Umbilical cord (tissue), 2 donors: ENCODE data around the gene VSTM2B. TPM values are rescaled to one million over a fixed set of nuclear protein-coding genes. Genes with fewer than 3 reads are reported as not detected.
"Not testable (repeated sequence)": the region's sequence is repeated elsewhere in the genome, so short reads cannot be mapped to it uniquely, and the experiment has no call there.

ENCODE experiments used
- DNase-seq: peaks from one replicate; pipeline ENCODE4 v3.0.0-alpha.2; 2015; ENCODE audit warnings: low spot score
- total RNA-seq: library from RNA; depleted of rRNA; stranded (reverse); fragments of >200 nt; gene quantifications from one replicate; pipeline ENCODE4 v1.2.3, GENCODE V29; 2014; ENCODE audit warnings: low replicate concordance; ENCODE audit not compliant: insufficient read depth

The VSTM2B gene
- total RNA-seq, 1 donor from 2014 or later, result not detected

DNA sequence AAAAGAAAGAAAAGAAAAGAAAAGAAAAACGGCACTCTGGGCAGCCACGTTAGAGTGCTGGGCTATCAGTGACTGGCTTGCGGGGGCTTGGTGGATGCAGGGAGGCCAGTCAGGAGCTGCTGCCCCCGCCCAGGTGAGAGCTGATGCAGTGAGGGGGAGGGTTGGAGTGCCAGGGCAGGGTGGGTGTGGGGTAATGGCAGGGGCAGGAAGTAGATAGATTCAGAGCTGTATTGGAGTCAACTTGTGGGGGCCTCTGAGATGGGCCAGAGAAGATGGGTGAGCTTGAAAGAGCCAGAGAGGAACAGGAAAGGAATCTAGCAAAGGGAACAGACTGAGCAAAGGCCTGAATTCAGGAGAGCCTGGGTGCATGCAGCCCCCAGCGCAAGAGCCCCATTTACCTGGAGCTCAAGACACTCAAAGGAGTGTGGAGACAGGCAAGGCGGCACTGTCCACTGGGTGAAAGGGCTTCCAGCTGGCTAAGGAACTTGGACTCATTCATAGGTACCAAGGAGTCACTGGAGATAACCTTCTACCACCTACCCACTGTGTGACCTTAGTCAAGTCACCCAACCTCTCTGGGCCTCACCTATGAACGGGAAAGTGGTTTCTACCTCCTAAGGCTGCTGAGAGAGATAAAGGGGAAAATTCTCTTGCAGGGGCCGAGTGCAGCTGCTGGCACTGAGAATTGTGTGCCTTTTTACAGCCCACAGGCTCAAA lies 20.2 kb downstream of the VSTM2B start:
- DNase-seq, result no peak

DNA sequence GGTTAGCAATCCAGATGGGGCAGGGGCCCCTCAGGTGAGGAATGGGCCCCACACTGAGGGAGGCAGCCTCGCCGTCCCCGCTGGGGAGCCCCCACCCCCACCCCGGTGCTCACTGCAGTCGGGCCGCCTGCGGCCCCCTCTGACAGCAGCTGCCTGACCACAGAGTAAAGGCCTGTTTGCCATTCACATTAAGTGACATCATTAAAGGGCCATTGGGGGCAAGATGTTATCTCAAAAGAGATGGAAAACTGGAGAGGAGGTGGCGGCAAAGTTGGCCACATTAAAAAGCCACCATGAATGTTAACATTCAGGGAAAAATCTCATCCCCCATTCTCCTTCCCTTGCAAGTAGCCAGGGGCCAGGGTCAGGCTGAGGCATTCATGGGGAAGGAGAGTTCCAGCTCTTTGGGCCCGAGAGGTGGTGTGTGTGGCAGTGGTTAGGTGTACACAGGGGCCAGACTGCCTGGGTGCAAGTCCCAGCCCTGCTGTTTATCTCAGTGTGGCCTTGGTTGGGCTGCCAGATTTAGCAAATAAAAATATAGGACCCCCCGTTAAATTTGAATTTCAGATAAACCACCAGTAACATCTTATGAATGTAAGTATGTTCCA lies 20.9 kb downstream of the VSTM2B start:
- no peak for DNase-seq

DNA sequence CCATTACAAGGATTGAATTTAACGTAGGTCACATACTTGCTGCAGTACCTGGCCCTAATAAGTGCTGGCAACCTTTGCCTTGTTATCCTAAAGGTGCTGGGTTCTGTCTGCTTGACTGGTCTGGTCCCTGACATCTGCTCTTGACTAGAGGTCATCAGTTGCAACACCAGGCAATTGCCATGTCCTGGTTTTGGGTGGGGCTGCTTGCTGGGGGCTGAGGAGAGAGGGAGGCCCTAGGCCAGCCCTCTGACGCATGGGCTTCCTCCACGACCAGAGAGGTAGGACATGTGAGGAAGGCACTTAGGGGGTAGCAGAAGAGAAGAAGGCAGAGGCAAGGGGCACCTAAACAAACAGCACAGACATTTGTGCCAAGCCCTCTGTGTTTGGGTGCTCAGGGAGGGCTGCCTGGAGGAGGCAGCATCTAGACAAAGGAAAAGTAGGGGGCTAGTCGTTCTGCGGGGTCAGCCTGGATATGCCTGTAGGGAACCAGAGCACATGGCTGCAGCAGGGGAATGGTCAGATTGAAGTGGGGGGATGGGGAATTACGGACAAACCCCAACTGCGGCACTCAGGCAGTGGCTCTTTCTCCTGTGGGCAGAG lies 21.7 kb downstream of the VSTM2B start:
- no peak for DNase-seq

GRCh38 chr19:29547981-29548380 lies 22.2 kb downstream of the VSTM2B start:
- DNase-seq, result no peak

DNA sequence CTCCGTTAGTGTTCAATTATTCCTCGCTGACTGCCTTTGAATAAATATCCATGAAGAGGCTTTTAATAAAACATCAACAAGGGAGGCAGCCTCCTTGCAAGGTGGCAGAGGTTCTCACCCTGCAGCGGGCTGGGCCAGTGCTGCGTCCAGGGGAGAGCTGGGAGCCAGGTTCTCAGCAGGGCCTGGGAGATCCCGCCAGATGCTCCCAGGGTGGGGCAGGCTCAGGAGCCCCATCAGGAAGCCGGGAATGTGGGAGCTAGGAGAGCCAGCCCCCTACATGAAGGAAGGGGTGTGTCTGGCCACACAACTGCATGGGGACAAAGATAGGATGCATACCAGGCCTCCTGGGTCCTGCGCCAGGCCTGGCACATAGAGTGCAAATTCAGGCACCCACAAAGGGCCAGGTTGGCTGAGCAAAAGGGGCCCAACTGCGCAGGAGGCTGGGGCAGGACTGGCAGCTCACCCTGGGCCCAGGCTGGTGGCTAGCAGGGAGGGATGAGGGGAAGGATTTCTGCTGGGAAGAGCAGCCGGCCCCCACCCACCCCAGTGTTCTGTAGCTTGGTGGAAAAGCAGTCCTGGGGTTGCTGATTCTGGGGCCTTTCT lies 22.8 kb downstream of the VSTM2B start:
- DNase-seq, result no peak

DNA sequence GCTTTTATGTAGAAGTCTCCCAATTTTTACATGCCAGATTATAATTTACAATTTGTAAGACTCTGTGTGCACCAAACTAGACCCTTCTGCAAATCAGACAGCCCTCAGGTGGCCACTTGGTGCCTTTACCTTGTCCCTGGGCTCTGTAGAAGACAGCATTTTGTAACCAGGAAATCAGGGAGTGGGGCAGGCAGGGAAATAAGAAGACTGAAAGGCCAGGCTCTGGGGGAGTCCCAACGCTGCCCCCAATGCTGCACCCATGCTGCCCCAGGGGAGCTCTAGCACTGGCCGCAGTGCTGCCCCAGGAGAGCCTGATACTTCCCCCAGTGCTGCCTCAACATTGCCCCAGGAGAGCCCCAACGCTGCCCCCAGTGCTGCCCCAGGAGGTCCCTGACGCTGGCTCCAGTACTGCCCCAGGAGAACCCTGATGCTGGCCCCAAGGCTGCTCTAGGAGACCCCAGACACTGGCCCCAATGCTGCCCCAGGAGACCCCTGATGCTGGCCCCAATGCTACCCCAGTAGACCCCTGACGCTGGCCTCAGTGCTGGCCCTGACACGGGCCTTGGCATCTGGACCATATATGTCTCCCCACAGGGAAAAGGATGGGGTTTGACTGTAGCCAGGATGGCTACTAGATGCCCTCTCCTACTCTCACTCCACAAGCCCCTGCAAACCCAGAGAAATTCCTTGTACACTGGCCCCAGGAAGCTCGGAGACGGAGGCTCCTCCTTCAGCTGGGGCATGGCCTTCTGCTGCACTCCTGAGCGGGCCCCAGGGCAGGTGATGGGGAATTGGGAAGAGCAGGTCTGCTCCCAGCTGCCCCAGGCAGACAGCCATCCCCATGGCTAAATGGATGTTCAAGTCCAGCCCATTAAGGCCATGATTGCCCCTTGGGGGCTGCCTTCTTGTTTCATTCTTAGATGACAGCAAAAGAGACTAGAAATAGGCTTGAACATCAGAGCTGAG lies 23.6 kb downstream of the VSTM2B start:
- DNase-seq, result no peak

GRCh38 chr19:29550896-29551295 lies 25.1 kb downstream of the VSTM2B start:
- no peak for DNase-seq

DNA sequence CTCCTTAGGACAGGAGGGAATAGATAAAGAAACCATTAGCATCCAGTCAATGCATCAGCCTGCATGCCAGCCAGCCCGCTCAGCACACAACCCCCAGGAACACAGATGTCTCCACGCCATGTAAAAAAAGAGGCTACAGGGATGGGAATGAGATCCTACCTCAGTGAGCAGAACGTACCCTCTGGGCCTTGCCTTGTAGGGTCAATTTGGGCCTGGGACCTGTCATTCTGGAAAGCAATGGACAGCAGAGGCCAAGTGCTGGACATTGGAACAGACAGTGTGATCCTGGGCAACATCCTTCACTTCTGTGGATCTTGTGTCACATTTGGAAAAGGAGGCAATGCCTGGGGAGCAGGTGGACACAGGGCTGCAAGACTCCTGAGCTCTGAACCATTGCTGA lies 26.0 kb downstream of the VSTM2B start:
- DNase-seq, result no peak

- DNase-seq, result no peak
Measured at GRCh38 chr19:29552454-29553280, 26.9 kb downstream of the VSTM2B start.

DNA sequence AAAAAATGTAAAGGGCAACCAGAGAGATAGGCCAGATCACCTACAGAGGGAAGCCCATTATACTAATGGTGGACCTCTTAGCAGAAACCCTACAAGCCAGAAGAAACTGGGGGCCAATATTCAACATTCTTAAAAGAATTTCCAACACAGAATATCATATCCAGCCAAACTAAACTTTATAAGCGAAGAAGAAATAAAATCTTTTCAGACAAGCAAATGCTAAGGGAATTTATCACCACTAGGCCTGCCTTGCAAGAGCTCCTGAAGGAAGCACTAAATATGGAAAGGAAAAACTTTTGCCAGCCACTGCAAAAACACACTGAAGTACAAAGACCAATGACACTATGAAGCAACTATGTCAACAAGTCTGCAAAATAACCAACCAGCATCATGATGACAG lies 28.4 kb downstream of the VSTM2B start:
- DNase-seq, result no peak

GRCh38 chr19:29559110-29559509 lies 33.3 kb downstream of the VSTM2B start:
- not testable (repeated sequence) for DNase-seq

DNA sequence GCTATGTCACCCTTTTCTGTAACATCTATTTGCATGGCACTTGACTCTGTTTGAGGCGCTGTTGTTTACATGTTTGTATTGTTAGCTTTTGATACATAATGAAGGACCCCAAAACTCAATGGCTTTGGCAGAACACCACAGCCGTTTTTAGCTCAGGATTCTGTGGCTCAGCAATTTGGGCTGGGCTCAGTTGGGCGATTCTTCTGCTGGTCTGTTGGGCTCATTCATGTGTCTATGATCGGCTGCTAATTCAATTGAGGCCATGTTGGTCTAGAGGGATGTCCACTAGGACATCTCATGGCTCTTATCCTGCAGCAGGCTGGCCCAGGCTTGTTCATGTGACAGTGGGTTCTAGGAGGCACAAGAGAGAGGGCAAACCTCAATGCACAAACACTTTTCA lies 33.9 kb downstream of the VSTM2B start:
- no peak for DNase-seq

DNA sequence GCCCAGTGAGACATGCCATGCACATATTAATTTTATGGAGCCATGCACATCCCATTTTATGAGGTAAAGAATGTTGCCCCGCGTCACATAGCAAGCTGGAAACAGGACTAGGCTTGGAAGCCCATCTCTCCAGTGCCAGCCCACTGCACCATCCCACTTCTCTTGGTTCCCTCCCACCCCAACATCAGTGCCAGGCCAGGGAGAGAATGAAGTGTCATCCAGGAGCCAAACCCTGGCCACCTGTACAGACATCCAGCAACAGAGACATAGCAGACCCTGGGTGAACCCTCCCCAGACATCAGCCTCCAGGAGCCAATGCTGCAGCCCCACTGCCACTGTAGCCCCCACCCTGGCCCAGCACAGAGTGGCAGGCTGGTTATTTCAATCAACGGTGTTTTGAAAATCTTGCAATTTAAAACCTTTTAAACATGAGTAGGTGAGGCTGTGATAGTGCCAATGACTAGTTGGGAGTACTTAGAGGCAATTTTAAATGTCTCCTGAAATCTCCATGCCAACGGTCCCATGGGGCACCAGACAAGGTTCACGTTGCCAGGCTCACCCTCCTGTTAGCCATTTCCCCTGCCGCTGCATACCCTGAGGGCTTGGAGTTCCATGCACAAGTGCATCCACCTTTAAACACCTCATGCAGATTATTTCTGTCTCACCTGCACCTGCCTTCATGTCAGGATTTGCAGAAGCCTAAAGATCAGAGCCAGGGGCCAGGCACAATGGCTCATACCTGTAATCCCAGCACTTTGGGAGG lies 34.7 kb downstream of the VSTM2B start:
- DNase-seq, result no peak

- DNase-seq, result no peak
Measured at GRCh38 chr19:29561601-29562000, 35.8 kb downstream of the VSTM2B start.

GRCh38 chr19:29562299-29563297 lies 36.8 kb downstream of the VSTM2B start:
- no peak for DNase-seq

- DNase-seq, result no peak
Measured at GRCh38 chr19:29563486-29564101, 37.8 kb downstream of the VSTM2B start.

- DNase-seq, result no peak
Measured at GRCh38 chr19:29564574-29565005, 38.8 kb downstream of the VSTM2B start.

GRCh38 chr19:29565171-29565570 lies 39.4 kb downstream of the VSTM2B start:
- DNase-seq, result no peak
